Stimulated activated CD4-positive, alpha-beta T cell treated with anti-CD3 and anti-CD28 coated beads, TNF-alpha, amount 100 ng/mL, for 24 hours (primary cell): ENCODE data around the gene NCKIPSD.

ENCODE experiments used
- DNase-seq, 3 experiments: peaks; one replicate each; pipeline ENCODE4 v3.0.0-alpha.2; 2020; ENCODE audit warnings: low read depth in 3 of 3

NCKIPSD gene

GRCh38 chr3:48623851-48624547 is 61.7 kb downstream of the NCKIPSD start:
- no peak for DNase-seq
